HL-60/S4 treated with retinoic acid at 250 ng/mL for 4 days and 3 days (cell line): ENCODE measurements around the gene FBXO15.

Experiments
- in situ Hi-C: fragments of 300-500 bp; cut with MboI; formaldehyde crosslinking; loops from 2 replicates; pipeline ENCODE4 v1.7.0; 2022; ENCODE audit warnings: low sequenced_read_pairs

The FBXO15 gene

DNA sequence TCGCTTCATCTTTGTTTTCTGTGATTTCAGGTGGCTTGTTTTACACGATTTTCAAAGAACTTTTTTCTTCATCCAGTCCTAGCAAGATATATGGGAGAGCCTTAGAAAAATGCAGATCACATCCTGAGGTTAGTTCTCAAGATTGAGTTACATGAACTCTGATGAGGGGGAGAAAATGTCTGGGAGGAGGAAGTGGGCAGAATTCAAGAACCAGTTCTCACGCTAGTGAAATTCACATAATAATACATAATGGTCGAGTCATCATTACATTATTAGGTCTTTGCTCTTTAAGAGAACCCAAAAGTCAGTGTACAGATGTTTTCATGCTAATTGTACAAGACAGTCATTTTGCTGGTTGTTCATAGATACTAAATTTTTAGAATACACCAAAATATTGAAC is 7.6 kb upstream of the FBXO15 start:
- in situ Hi-C loops: no loop called here

DNA sequence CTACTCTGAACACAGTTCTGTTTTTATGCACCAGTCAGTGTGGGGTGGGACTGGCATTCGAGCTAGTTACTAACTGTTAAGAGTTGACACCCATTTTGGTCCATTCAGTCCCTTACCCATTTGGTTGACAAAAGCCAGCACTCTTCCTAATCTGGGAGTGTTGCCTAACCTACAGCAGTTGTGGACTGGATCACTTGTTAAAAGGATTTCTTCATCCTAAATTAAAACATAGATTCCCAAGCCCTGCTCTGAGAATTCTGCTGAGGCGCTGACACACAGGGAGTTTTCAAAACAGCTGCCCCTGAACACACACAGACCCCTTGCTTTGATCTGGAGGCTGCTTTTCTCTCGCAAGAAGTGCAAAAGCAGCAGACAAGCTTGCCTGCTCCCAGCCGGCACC is 7.1 kb upstream of the FBXO15 start:
- in situ Hi-C loops: no loop called here

GRCh38 chr18:74153793-74154192 is 6.2 kb upstream of the FBXO15 start:
- in situ Hi-C loops: no loop called here

DNA sequence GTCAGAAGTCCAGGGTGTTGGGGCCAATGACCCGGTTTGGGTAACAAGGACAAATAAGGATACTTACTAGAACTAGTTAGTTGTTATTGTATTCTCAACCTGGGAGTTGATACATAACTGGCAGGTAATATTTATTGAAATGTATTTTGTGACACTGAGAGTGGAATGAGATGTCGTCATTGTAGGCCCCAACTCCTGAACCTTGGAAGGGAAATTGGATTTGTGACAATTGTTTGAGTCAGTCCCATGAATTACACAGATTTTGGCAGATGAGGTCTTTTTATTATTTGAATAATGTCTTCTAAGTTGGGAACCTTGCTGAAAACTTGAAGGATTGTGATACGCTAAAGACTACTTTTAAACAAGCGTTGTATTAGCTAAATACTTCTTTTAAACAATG is 5.7 kb upstream of the FBXO15 start:
- in situ Hi-C loops: no loop called here

DNA sequence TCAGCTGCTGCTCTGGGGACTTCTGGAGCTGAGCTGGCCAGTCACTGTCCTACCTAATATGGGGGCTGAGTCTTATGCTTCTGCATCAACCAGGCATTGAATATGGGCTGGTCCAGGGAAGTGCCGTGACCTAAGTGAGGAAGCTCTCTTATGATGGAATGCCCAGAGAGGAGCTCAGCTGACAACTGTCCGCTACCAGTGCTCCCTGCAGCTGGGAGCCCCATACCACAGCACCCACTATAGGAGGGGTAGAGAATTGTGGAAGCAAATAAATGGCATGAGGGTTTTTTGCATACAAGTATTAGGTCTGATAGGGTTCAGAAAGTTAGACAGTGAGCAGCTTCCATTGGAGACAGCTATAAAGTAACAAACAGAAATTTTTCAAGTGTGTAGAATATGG is 5.2 kb upstream of the FBXO15 start:
- in situ Hi-C loops: no loop called here

GRCh38 chr18:74152270-74152669 is 4.6 kb upstream of the FBXO15 start:
- in situ Hi-C loops: no loop called here

- in situ Hi-C loops: no loop called here
Observed at GRCh38 chr18:74149878-74150277, 2.2 kb upstream of the FBXO15 start.

DNA sequence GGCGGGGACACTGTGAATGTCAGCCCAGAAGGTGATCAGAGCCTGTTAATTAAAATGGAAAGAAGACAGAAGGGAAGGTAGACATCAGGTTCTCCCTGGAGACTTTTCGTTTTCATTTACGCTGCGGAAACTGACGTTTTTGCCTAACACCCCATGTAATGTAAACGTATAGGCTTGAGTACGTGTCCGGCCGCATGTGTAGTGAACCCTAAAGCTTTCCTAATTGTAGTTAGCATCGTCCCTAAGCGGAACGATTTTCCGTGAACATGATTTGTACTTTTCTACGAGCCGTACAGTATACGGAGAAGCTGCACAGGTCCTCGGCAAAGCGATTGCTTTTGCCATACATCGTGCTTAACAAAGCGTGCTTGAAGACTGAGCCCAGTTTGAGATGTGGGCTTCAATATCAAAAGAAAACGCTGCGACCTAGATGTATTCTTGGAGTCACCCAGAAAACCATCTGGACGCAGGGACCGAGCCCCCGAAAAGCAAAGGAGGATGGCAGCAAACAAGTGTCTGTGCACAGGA is 973 bp upstream of the FBXO15 start:
- in situ Hi-C loops: no loop called here

DNA sequence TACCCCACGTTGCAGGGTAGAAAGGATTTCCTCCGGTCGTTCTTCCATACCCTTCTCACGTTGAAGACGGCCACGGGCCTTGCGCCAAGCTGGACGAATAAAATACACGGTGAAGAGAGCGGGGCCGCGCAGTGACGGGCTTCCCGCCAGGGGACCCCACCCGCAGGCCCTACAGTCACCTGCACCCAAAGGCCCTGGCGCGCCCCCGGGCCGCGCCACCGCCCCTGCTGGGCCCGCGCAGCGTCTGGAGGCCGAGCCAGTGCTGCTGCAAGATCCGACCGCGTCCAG is 199 bp downstream of the FBXO15 start:
- in situ Hi-C loops: no loop called here

GRCh38 chr18:74146756-74147155 is 878 bp downstream of the FBXO15 start:
- in situ Hi-C loops: no loop called here

DNA sequence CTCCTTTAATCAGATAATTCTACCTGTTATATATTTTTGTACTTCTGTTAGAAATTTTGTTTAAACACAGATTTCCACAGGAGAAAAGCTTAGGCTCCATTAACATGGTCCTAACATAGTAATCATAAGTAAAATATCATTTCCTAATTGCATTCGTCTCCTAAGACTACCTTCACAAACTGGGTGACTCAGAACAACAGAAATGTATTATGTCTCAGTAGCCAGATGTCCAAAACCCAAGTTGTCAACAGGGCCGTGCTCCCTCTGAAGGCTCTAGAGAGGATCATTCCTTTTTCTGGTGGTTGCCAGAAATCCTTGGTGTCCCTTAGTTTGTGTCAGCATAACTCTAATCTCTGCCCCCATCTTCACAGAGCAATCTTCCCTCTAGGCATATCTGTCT is 5.4 kb downstream of the FBXO15 start:
- in situ Hi-C loops: no loop called here

- in situ Hi-C loops: no loop called here
Observed at GRCh38 chr18:74141667-74142066, 6.0 kb downstream of the FBXO15 start.

- in situ Hi-C loops: no loop called here
Observed at GRCh38 chr18:74140582-74140981, 7.1 kb downstream of the FBXO15 start.

GRCh38 chr18:74139888-74140287 is 7.7 kb downstream of the FBXO15 start:
- in situ Hi-C loops: no loop called here

DNA sequence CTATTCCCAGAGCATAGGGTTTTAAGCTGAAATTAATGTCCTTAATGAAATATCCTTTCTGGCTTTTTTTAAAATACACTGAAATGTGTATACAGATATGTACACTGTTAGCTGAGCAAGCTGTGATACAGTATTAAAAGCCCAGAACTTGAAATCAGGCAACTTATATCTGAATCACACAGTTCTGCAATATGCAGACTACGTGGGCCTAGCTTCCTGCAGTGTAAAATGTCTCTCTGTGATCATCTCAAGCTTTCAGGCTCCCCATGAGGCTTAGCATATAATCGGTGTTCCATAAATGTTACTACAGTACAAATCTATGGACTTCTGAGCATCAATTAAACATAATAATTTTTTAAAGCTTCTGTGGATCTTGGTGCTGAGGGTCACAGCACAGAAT is 8.2 kb downstream of the FBXO15 start:
- in situ Hi-C loops: no loop called here

DNA sequence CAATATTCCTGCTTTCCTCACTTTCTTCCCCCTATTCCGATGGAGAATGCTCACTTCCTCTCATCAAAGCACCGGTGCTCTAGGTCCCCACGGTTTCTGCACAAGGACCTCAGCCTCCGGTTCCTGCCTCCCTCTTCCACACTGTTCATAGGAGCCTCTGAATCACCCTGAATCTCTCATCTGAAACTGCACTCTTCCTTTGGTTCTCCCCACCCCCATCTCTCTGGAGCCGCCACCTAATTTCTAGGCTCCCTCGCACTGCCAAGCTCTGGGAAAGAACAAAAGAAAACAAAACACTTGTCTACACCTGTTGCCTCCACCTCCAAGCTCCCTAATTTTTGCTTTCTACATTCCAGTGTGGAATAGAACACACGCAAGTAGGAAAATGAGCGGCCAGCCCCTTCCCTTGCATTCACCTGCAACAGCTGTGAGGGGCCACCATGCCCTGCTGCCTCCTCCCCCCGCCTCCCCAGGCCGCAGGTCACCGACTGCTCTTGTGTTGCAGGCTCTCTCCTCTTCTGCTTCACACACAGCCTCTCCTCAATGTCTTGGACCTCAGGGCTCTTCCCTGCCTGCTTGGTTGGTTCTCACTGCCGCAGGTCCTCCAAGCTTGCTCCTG is 9.6 kb downstream of the FBXO15 start:
- in situ Hi-C loops: no loop called here

DNA sequence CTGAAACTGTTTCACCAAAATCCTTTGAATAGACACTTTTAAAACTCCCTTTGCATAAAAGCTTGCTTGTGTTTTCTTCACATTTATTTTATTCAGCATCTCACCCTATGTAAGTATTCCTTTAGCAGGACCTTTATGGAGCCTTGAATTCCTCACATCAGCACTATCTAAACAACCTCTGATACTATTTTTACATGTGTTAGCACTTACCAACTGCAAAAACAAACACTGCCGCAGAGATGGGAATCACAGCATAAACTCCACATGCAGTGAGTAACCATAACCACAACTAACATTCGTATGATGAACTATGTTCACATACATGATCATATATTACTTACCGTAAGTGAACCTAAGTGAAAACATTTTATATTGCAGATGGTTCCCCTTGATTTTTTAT is 15.4 kb downstream of the FBXO15 start:
- in situ Hi-C loops: no loop called here

GRCh38 chr18:74131124-74131523 is 16.5 kb downstream of the FBXO15 start:
- in situ Hi-C loops: no loop called here

DNA sequence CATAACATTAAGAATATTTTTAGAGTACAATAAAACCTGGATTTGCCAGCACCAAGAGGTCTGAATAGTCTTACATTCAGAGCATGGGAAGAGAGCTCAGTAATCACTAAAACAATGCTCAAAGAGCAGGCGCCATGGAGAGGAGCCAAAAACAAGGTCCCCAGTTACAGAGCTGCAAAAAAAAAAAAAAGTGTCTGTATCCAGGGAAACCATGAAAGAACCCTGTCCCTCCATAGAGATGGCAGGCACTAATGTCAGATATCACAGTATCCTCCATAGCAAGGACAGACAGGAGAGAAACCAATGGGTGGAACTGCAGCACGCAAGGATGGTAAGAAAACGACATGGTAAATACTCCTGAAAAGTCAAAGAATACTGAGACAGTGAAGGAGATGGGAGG is 19.5 kb downstream of the FBXO15 start:
- in situ Hi-C loops: no loop called here

DNA sequence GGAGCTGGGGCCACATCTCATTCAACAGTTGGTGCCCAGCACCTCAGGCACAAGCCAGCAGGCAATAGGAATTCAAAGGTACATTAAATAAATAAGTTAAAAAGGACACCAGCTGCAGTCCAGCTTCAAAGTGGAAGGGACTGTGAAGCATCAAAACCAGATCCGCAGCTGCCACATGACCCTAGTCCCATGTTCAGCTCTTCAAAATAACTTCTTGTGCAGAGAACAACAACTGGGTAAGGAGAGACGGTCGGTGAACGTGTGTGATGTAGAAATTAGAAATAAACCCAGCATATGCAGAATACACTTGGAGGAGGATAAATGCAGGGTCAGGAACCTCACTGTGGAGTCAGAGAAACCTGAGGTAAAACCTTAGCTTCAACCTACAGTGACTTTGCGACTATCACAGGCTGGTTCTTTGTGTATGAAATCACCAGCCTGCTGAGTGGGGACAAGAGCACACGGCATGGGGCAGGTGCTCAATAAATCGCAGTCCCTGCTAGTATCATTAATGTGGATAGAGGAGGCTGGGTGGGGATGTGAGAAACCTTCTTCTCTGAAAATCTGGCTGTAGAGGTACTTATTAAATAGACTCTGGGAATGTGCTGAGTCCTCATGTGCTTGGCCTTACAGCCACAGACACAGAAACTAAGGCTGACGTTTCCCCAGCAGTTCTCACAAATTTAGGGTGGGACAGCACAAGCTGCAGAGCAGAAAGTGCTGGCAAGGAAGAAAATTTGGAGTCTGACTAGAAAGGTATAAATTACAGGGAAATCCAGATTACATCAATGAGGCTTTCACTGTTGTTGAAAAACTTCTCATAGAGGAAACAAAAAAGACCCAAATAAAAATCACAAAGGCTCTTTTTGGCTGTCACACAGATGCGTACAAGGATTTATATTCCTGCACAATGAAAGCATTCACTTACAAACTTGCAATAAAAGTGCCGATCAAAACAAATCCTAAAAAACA is 20.7 kb downstream of the FBXO15 start:
- in situ Hi-C loops: no loop called here

- in situ Hi-C loops: no loop called here
Observed at GRCh38 chr18:74124642-74125041, 23.0 kb downstream of the FBXO15 start.

GRCh38 chr18:74123200-74123599 is 24.4 kb downstream of the FBXO15 start:
- in situ Hi-C loops: no loop called here
